Neutrophil (primary cell): ENCODE measurements around the gene SELPLG.
"Not testable (repeated sequence)": the region's sequence is repeated elsewhere in the genome, so short reads cannot be mapped to it uniquely, and the experiment has no call there.

Experiments used
- H3K27ac ChIP-seq: fragments of 200-600 bp; sonication (generic); 2 replicates; pipeline ENCODE4 v1.5.1; 2016; ENCODE audit warnings: mild to moderate bottlenecking, moderate library complexity
- H3K27me3 ChIP-seq: fragments of 200-600 bp; sonication (generic); 2 replicates; pipeline ENCODE4 v1.6.0; 2016; ENCODE audit warnings: mild to moderate bottlenecking
- H3K36me3 ChIP-seq: fragments of 200-600 bp; sonication (generic); 2 replicates; pipeline ENCODE4 v1.5.1; 2017
- H3K4me1 ChIP-seq, 2 experiments: fragments of 200-600 bp in 1 of 2; sonication (generic) in 1 of 2; 1 replicate in 1 of 2; 2 replicates in 1 of 2; pipeline versions ENCODE4 v1.5.1 to v1.6.1; 2013 to 2016; ENCODE audit warnings: low read depth in 1 of 2, low read length in 1 of 2, mild to moderate bottlenecking in 1 of 2, moderate library complexity in 1 of 2; ENCODE audit not compliant: control insufficient read depth in 1 of 2, insufficient read depth in 1 of 2
- H3K4me3 ChIP-seq, 2 experiments: fragments of 200-600 bp in 1 of 2; sonication (generic) in 1 of 2; 1 replicate in 1 of 2; 2 replicates in 1 of 2; pipeline ENCODE4 v1.5.1; 2013 to 2016; ENCODE audit warnings: low read depth in 1 of 2, low read length in 1 of 2, mild to moderate bottlenecking in 1 of 2, moderate library complexity in 1 of 2
- H3K9me3 ChIP-seq: fragments of 200-600 bp; sonication (generic); 2 replicates; pipeline ENCODE4 v1.5.1; 2016
- CTCF ChIP-seq: fragments of 200-600 bp; sonication (generic); IDR thresholded peaks from 2 replicates; pipeline ENCODE4 v1.5.1; 2016; ENCODE audit warnings: antibody characterized with exemption

Gene SELPLG

GRCh38 chr12:108664338-108665258 lies 30.9 kb upstream of the SELPLG start:
- Histone ChIP-seq H3K27ac (peak overlapping the region; percentile 95), H3K4me1 (peaks cover 52 to 54% of the 10 kb centered on the region in 2 experiments), H3K4me3 (peak overlapping the region; percentile 50 to 53), H3K27me3 (no peaks in the 10 kb centered on the region), H3K9me3 (no peaks in the 10 kb centered on the region), H3K36me3 (no peaks in the 10 kb centered on the region)
- peak; percentile 98 for TF ChIP-seq CTCF

- no peak for TF ChIP-seq CTCF
- Histone ChIP-seq H3K9me3 (no peaks in the 10 kb centered on the region), H3K4me1 (peaks cover 52 to 54% of the 10 kb centered on the region in 2 experiments), H3K36me3 (peaks cover 2% of the 10 kb centered on the region), H3K27ac (peak overlapping the region; percentile 95), H3K4me3 (peak overlapping the region; percentile 50 to 53), H3K27me3 (no peaks in the 10 kb centered on the region)
Observed at GRCh38 chr12:108663324-108664015, 29.8 kb upstream of the SELPLG start.

DNA sequence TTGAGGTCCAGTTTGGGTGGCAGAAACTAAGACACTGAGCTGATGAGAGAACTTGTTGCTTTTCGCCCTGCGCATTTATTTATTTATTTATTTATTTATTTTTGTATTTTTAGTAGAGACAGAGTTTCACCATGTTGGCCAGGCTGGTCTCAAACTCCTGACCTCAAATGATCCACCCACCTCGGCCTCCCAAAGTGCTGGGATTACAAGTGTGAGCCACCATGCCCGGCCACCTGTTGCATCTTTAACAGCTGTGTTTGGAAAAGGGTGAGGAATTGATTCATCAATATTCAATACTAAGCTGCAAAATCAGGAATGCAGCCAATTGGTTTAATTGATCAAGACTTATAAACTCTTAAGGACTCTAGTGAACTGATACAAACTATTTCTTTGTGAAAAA lies 24.4 kb upstream of the SELPLG start:
- peaks cover 38% of the 10 kb centered on the region for H3K36me3 ChIP-seq
- not testable (repeated sequence) for H3K27me3 ChIP-seq, H3K9me3 ChIP-seq, H3K27ac ChIP-seq, H3K4me3 ChIP-seq
- H3K4me1 ChIP-seq, result peaks cover 4 to 14% of the 10 kb centered on the region in 2 experiments

DNA sequence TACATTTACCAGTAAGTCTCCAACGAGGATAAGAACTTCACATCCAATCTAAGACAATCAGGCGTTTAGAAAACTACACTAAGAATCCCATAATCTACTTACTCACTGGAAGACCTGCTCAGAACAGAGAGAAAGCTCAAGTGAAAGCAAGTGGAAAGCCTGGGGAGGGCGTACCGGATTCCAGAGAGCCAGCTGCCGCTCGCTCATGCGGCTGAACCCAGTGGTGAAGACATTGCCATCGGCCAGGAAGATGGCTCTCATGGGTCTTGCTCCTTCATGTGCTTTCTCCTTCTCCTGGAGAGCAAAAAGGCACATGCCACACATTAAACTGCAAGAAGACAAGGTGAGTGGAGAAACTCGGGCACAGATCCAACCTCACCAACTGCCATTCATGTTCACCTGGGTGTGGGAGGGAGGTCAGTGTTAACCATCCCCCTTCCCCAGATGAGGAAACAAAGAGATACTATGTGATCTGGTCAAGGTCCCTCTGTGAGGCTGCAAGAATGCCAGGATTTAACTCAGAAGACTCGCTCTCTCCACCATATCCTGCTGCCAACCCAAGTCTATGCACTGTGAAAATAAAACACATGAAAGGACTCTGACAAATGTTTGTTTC lies 23.5 kb upstream of the SELPLG start:
- H3K9me3 ChIP-seq, result no peaks in the 10 kb centered on the region
- TF ChIP-seq CTCF, result no peak
- H3K27ac ChIP-seq, result peak overlapping the region; percentile 23
- H3K27me3 ChIP-seq, result no peaks in the 10 kb centered on the region
- peaks cover 0 to 13% of the 10 kb centered on the region in 2 experiments for H3K4me1 ChIP-seq
- peaks cover 44% of the 10 kb centered on the region for H3K36me3 ChIP-seq
- H3K4me3 ChIP-seq, result no peak overlapping the region

- peaks cover 54% of the 10 kb centered on the region for H3K36me3 ChIP-seq
- not testable (repeated sequence) for H3K27ac ChIP-seq, H3K27me3 ChIP-seq
Observed at GRCh38 chr12:108656247-108656646, 22.6 kb upstream of the SELPLG start.

DNA sequence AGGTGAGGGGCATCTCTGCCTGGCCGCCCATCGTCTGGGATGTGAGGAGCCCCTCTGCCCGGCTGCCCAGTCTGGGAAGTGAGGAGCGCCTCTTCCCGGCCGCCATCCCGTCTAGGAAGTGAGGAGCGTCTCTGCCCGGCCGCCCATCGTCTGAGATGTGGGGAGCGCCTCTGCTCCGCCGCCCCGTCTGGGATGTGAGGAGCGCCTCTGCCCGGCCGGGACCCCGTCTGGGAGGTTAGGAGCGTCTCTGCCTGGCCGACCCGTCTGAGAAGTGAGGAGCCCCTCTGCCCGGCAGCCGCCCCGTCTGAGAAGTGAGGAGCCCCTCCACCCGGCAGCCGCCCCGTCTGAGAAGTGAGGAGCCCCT lies 22.1 kb upstream of the SELPLG start:
- peaks cover 0 to 13% of the 10 kb centered on the region in 2 experiments for H3K4me1 ChIP-seq
- H3K27me3 ChIP-seq, H3K4me3 ChIP-seq, H3K27ac ChIP-seq, H3K9me3 ChIP-seq: not testable (repeated sequence)
- H3K36me3 ChIP-seq, result peaks cover 58% of the 10 kb centered on the region

More at GRCh38 chr12:108656247-108656646, 22.6 kb upstream of the SELPLG start:
- H3K9me3 ChIP-seq, H3K4me3 ChIP-seq: not testable (repeated sequence)
- peaks cover 0 to 13% of the 10 kb centered on the region in 2 experiments for H3K4me1 ChIP-seq

- H3K27me3 ChIP-seq, H3K9me3 ChIP-seq, H3K27ac ChIP-seq, H3K4me3 ChIP-seq: not testable (repeated sequence)
- H3K36me3 ChIP-seq, result peaks cover 67% of the 10 kb centered on the region
- H3K4me1 ChIP-seq, result peaks cover 0 to 13% of the 10 kb centered on the region in 2 experiments
Observed at GRCh38 chr12:108654622-108655021, 20.9 kb upstream of the SELPLG start.
